Activated CD4-positive, alpha-beta T cell treated with anti-CD3 and anti-CD28 coated beads, Interleukin-2, Interleukin-4, amounts not matched to agents 100 ng/mL and 50 ng/mL, durations not matched to agents 16 hours and 8 hours (primary cell): ENCODE data around the gene NPIPB13.
"Not testable (repeated sequence)": the region's sequence is repeated elsewhere in the genome, so short reads cannot be mapped to it uniquely, and the experiment has no call there.

Experiments
- DNase-seq: peaks from one replicate; pipeline ENCODE4 v3.0.0-alpha.2; 2020; ENCODE audit warnings: low spot score

NPIPB13 gene

DNA sequence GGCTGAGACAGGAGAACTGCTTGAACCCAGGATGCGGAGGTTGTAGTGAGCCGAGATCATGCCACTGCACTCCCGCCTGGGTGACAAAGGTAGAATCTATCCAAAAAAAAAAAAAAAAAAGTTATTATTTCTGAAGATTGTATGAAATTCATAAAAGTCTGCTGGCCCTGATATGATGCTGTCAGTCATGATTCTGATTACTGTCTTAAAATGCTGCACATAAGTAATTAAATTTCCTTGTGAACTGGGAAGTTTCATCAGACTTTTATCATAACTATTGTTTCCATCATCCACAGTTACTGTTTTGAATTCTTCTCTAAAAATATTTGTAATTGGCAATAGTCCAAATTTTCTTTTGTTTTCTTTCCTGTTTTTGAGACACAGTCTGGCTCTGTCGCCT lies at the start of gene NPIPB13:
Gene NPIPB13 (minus strand): TSS at position 101 of the 400 bp plus-strand sequence. CDS start 2,906 bp downstream, outside the sequence.
- DNase-seq, result not testable (repeated sequence)

DNA sequence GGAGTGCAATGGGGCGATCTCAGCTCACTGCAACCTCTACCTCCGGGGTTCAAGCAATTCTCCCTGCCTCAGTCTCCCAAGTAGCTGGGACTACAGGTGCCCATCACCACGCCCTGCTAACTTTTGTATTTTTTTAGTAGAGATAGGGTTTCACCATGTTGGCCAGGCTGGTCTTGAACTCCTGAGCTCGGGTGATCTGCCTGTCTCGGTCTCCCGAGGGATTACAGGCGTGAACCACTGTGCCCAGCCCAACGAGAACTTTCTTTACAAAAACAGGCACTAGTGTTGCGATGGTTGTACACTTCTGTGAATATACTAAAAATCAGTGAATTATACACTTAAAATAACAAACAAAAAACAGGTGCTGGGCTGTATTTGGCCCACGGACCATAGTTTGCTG lies 34.1 kb upstream of the NPIPB13 start:
- DNase-seq, result not testable (repeated sequence)

DNA sequence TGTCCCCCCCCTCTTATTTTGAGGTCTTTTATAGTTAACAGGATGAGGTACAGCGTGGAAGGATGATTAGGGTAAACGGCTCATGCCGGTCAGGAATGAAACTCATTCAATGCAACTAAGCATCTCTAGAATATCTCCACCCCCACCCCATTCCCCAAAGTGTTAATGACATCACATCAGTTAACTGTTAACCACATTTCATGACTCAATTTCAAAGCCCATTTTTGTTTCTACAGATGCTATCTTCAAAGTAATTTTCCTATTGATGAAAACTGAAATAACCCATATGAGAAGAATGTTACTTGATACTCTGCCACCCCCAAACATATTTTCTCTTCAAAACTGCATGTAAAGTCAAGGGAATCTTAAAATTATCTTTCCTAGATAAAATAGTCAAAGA lies 30.2 kb upstream of the NPIPB13 start:
- peak; percentile 71 for DNase-seq

DNA sequence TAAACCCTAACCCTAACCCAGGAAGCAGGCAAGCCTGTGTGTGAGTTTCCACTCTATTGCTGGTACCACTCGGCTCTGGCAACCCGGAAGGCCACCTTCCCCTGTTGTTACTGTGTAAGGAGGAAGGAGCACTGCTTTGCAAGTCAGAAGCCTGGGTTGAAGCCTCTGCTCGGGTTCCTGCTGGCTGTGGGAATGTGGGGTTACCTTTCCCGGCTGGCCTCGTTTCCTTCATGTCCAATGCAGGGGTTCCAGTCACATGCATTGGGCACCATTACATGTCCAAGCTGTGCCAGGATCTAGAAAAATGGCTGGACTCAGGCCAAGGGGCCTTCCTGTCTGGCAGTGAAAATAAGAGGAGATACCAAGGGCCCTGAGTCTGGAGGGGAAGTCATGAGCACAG lies 31.2 kb downstream of the NPIPB13 start:
- not testable (repeated sequence) for DNase-seq

DNA sequence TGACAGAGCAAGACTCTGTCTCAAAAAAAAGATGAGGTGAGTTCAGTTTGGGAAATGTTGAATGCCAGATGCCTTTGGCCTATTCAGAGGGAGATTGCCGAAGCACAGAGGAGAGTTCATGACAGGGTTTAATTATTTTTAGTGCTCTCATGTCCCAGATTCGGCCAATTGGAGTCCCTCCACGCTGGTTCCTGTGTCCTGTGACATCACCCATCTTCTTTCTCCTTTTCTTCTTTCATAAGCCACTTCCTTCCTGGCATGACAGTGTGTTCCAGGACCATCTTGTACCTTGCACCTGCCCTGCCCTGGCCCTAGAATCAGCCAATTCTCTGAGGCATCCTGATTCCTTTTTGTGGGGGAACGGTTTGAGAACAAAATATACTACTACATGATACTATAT lies 36.9 kb downstream of the NPIPB13 start:
- DNase-seq, result not testable (repeated sequence)

DNA sequence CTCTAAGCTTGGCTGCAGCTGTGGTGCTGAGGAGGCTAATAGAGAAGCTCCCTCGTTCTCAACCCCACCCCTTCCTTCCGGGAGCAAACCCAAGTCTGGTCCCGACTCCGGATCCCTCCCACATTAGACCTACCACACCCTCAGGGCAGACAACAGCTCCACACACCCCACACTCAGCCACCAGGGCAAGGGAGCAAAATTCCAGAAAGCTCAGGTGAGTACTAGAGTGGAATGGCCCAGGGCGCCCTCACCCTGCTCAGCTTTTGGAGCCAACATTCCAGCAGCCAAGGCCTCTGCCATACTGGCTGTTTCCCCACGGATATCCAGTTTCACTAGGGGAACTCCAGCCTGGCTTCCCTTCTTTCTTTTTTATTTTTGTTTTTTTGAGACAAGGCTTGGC lies 39.2 kb downstream of the NPIPB13 start:
- DNase-seq, result not testable (repeated sequence)

DNA sequence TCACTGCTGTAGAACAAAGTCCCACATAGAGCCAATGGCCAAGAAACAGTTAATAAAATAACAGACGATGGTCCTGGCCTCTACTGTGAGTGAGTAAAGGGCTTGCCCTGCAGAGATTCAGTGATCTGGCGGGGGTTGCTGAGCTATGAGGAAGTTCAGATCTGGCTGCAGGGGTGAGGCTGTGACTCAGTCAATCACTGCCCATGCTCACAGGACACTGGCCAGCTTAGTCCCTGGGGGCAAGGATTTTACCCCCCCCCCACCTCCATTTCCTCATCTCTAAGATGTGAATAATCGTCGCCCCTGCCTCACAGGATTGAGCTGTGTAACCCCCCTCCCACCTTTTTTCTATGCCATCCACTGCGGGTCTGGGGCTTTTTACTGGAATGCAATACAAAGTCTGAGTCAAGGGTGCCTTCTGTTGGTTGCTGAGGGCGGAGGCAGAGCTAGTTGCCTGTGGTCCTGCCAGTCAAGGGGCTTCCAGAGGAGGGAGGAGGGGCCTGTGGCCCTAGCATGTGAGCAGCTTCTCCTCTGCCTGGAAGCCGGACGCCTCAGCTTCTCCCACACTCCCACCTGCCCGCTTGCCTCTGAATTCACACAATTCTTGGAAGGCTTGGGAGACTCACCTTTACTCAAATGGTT lies 41.1 kb downstream of the NPIPB13 start:
- not testable (repeated sequence) for DNase-seq

DNA sequence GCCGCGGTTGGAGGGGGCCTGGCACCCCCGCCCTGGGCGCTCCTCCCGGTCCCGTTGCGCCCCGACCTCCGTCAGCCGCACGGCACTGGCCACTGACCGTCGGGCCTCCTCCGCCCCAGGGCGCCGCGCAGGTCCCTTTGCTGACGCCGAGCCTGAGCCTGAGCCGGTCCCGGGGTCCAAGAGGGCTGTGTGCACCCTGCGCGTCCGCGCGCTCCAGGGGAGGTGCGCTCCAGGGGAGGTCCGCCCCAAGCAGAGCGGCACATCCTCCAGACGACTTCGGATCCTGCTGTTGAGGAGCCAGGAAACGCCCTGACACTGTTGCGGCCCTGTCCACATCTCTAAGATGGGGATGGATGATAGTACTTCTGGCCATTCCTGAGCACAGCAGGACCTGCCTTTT lies 42.0 kb downstream of the NPIPB13 start:
- DNase-seq, result not testable (repeated sequence)

DNA sequence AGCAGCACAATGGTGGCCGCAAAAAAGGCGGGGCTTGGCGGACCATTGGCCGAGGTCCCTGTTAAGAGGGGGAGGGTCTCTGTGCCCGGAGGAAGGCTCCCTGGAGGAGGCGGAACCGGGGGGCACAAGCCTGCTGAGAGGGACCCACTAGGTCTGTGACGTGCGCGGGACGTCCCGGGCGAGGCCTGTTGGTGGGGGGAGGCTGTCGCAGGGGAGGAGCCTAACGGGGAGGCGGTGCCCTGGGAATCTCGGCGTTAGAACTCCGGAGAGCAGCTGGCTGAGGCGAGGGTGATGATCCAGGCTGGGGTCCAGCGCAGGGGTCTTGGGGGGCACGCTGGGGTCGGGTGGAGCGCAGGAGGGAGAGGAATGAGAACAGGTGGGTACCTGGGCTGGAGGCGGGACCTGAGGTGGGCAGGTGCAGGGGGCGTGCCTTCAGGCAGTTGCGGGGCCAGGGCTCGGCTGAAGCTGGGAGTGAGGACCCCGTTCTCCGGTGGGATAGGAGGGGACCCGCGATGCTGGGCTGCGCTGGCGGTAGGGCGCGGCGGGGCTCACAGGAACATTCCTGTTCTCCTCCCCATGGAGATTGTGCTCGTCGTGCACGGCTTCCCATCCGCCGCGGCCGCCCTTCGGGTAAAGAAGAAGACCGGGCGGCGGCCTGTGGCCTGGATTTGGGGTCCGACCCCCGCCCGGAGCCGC lies 42.6 kb downstream of the NPIPB13 start:
- not testable (repeated sequence) for DNase-seq

DNA sequence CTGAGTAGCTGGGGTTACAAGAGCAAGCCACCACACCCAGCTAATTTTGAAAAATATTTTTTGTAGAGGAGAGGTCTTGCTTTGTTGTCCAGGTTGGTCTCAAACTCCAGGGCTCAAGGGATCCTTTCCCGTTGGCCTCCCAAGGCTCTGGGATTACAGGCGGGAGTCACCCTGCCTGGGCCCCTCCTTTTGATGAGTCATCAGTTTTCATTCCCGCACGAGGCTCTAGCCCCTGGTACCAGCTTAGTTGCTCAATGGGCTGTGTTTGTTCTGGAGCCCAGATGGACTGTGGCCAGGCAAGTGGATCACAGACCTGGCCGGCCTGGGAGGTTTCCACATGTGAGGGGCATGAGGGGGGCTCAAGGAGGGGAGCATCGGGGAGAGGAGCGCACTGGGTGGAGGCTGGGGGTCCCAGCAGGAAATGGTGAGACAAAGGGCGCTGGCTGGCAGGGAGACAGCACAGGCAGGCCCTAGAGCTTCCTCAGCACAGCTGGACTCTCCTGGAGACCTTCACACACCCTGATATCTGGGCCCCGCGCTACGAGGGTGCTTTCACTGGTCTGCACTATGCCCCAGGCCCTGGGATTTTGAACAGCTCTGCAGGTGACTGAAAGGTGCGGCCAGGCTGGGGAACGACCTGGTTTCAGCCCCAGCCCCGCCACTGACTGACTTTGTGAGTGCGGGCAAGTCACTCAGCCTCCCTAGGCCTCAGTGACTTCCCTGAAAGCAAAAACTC lies 48.5 kb downstream of the NPIPB13 start:
- not testable (repeated sequence) for DNase-seq

DNA sequence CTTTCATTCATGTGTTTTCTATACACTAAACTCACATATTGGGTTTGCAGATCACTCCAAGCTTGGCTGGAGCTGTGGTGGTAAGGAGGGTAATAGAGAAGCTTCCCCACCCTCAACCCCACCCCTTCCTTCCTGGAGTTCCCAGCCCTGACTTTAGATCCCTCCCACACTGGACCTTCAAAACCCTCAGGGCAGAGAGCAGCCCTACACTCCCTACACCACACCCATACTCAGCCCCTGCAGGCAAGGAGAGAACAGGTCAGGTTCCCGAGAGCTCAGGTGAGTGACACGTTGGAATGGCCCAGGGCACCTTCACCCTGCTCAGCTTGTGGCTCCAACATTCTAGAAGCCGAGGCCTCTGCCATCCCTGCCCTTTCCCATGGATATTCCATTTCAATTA lies 49.2 kb downstream of the NPIPB13 start, which contains the start of gene SULT1A3:
Gene SULT1A3 (plus strand): TSS at position 207 of the 400 bp plus-strand sequence. CDS start 1,474 bp downstream, outside the sequence.
- not testable (repeated sequence) for DNase-seq
